Measurements from ENCODE around the gene PET117. TPM values are rescaled to one million over a fixed set of nuclear protein-coding genes. Genes with fewer than 3 reads are reported as not detected.

The PET117 gene
- total RNA-seq, 1 experiment from 2014 or later, result 50.6 TPM

DNA sequence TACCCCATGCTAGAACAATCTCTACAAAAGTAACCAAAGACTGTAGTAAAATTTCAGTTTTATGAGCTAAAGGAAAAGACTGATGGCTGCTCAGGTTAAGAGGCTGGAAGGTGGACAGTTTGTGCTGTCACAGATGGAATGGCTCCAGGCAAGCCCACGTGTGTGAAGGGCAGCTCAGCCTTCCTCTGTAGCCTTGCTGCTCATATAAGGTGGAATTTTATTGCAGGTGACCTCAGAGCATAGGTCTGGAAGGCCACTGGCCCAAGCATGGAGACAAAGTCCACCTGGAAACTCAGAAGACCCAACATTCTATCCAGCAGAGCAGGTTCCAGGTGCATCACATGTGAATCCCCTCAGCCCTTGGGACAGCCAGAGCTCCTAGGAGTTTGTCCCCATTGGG lies 53.6 kb downstream of the PET117 start:
- no peak for DNase-seq (ENCODE audit: low read depth, low spot score)
- in situ Hi-C loops (cut with HindIII; ENCODE audit: low pct_unique_long_range_greater_than_20kb, low sequenced_read_pairs), result no loop called here

Small RNA genes within 50 kb of the gene (small RNA-seq; reads per million reads assigned to genes)
- gene RF00019 (0 reads per million in 2 experiments), gene RNU7-137P (0 reads per million in 2 experiments)

Other genes with a start within 250 kb of the PET117 start
- gene SNX5, start 169.1 kb upstream of the PET117 start, total RNA-seq (2014; rRNA removed; shearing (Covaris generic)), result 163 and 176 TPM in 2 replicates
- gene MGME1, start 168.8 kb upstream of the PET117 start, total RNA-seq (2014; rRNA removed; shearing (Covaris generic)), result 32.8 and 34.9 TPM in 2 replicates
- gene OVOL2, start 79.9 kb upstream of the PET117 start, total RNA-seq (2014; rRNA removed; shearing (Covaris generic)), result not detected in 2 replicates
- 18.6 and 20.7 TPM in 2 replicates for gene KAT14, start within 50 bp of the PET117 start, total RNA-seq (2014; rRNA removed; shearing (Covaris generic))
- gene ZNF133, start 150.7 kb downstream of the PET117 start, total RNA-seq (2014; rRNA removed; shearing (Covaris generic)), result 11.9 and 19.2 TPM in 2 replicates